Middle frontal gyrus (tissue), 1 donor: ENCODE data around the gene TUBGCP2.

Source experiments
- DNase-seq: peaks from one replicate; pipeline ENCODE4 v3.0.0-alpha.2; 2015; ENCODE audit warnings: low spot score; ENCODE audit errors: extremely low spot score

TUBGCP2 gene

GRCh38 chr10:133308421-133309099 is at the start of gene TUBGCP2, which contains the start of gene ZNF511:
TSS of gene TUBGCP2 (minus strand) at chr10:133308872. CDS start at chr10:133302941, 5,931 bp downstream.
TSS of gene ZNF511 (plus strand) at chr10:133308914. CDS start at chr10:133308944, 30 bp downstream.
- DNase-seq: peak; percentile 79

- no peak for DNase-seq
These were observed 48.9 kb upstream of the TUBGCP2 start, which contains the start of gene FUOM for GRCh38 chr10:133357285-133358161. TSS of gene FUOM (minus strand) at chr10:133358019. CDS start at chr10:133358007, 12 bp downstream.

GRCh38 chr10:133356549-133357284 is 48.0 kb upstream of the TUBGCP2 start:
- no peak for DNase-seq

GRCh38 chr10:133355991-133356390 is 47.3 kb upstream of the TUBGCP2 start:
- DNase-seq: no peak

- DNase-seq: no peak
These were observed 46.6 kb upstream of the TUBGCP2 start for GRCh38 chr10:133355266-133355665.

- no peak for DNase-seq
These were observed 46.1 kb upstream of the TUBGCP2 start for GRCh38 chr10:133354672-133355240.

GRCh38 chr10:133353988-133354605 is 45.4 kb upstream of the TUBGCP2 start:
- no peak for DNase-seq

GRCh38 chr10:133353202-133353959 is 44.7 kb upstream of the TUBGCP2 start:
- DNase-seq: no peak

GRCh38 chr10:133351408-133352318 is 43.0 kb upstream of the TUBGCP2 start:
- no peak for DNase-seq

GRCh38 chr10:133350950-133351329 is 42.3 kb upstream of the TUBGCP2 start:
- DNase-seq: no peak

GRCh38 chr10:133350283-133350949 is 41.7 kb upstream of the TUBGCP2 start:
- DNase-seq: no peak

- DNase-seq: no peak
These were observed 40.9 kb upstream of the TUBGCP2 start for GRCh38 chr10:133349577-133350011.

- no peak for DNase-seq
These were observed 40.5 kb upstream of the TUBGCP2 start for GRCh38 chr10:133349160-133349568.

GRCh38 chr10:133347710-133348517 is 39.2 kb upstream of the TUBGCP2 start:
- DNase-seq: no peak

GRCh38 chr10:133346413-133346812 is 37.7 kb upstream of the TUBGCP2 start:
- no peak for DNase-seq

GRCh38 chr10:133344236-133344635 is 35.6 kb upstream of the TUBGCP2 start:
- no peak for DNase-seq

GRCh38 chr10:133343558-133343957 is 34.9 kb upstream of the TUBGCP2 start:
- no peak for DNase-seq

- DNase-seq: no peak
These were observed 34.3 kb upstream of the TUBGCP2 start for GRCh38 chr10:133342942-133343341.
